Measurements from ENCODE around the gene OARD1.

Gene OARD1

GRCh38 chr6:41014780-41015179, 57.4 kb downstream of the OARD1 start (continued):
- TF ChIP-seq, protein P1, sequence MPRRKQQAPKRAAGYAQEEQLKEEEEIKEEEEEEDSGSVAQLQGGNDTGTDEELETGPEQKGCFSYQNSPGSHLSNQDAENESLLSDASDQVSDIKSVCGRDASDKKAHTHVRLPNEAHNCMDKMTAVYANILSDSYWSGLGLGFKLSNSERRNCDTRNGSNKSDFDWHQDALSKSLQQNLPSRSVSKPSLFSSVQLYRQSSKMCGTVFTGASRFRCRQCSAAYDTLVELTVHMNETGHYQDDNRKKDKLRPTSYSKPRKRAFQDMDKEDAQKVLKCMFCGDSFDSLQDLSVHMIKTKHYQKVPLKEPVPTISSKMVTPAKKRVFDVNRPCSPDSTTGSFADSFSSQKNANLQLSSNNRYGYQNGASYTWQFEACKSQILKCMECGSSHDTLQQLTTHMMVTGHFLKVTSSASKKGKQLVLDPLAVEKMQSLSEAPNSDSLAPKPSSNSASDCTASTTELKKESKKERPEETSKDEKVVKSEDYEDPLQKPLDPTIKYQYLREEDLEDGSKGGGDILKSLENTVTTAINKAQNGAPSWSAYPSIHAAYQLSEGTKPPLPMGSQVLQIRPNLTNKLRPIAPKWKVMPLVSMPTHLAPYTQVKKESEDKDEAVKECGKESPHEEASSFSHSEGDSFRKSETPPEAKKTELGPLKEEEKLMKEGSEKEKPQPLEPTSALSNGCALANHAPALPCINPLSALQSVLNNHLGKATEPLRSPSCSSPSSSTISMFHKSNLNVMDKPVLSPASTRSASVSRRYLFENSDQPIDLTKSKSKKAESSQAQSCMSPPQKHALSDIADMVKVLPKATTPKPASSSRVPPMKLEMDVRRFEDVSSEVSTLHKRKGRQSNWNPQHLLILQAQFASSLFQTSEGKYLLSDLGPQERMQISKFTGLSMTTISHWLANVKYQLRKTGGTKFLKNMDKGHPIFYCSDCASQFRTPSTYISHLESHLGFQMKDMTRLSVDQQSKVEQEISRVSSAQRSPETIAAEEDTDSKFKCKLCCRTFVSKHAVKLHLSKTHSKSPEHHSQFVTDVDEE (CRISPR knock-in tag; IDR thresholded peaks at IDR 0.05): no peak
- no peak for TF ChIP-seq ESRRG (CRISPR knock-in tag; IDR thresholded peaks at IDR 0.05)
- TF ChIP-seq, protein P2, sequence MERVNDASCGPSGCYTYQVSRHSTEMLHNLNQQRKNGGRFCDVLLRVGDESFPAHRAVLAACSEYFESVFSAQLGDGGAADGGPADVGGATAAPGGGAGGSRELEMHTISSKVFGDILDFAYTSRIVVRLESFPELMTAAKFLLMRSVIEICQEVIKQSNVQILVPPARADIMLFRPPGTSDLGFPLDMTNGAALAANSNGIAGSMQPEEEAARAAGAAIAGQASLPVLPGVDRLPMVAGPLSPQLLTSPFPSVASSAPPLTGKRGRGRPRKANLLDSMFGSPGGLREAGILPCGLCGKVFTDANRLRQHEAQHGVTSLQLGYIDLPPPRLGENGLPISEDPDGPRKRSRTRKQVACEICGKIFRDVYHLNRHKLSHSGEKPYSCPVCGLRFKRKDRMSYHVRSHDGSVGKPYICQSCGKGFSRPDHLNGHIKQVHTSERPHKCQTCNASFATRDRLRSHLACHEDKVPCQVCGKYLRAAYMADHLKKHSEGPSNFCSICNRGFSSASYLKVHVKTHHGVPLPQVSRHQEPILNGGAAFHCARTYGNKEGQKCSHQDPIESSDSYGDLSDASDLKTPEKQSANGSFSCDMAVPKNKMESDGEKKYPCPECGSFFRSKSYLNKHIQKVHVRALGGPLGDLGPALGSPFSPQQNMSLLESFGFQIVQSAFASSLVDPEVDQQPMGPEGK (CRISPR knock-in tag; IDR thresholded peaks at IDR 0.05; ENCODE audit: borderline replicate concordance): no peak
- no peak for TF ChIP-seq ZFP3 (CRISPR knock-in tag; IDR thresholded peaks at IDR 0.05)
- no peak for TF ChIP-seq ISL1 (CRISPR knock-in tag; IDR thresholded peaks at IDR 0.05)
- no peak for TF ChIP-seq ZNF565 (CRISPR knock-in tag; conservative IDR thresholded peaks at IDR 0.05; ENCODE audit: low read depth)

All from SK-N-SH treated with all-trans-retinoic acid at 6 μM for 48 hours (cell line).